Stimulated activated effector memory CD8-positive, alpha-beta T cell treated with anti-CD3 and anti-CD28 coated beads, Interleukin-12 subunit alpha, Interleukin-12 subunit beta, amount 100 ng/mL, for 72 hours (primary cell): ENCODE data around the gene AP2A1.

Experiments
- ATAC-seq: fragments of 150-1000 bp; cut with Tn5 transposase; 2 replicates; pipeline ENCODE4 v1.10.0; 2021
- DNase-seq, 2 donors: peaks; one replicate each; pipeline ENCODE4 v3.0.0; 2021 to 2022; ENCODE audit warnings: low spot score in 2 of 2
- H3K27ac Mint-ChIP-seq: one replicate; pipeline ENCODE4 v1.8.0; 2022; ENCODE audit warnings: mild to moderate bottlenecking, mixed read lengths
- H3K36me3 Mint-ChIP-seq: one replicate; pipeline ENCODE4 v1.8.0; 2022; ENCODE audit warnings: mild to moderate bottlenecking, mixed read lengths
- H3K4me1 Mint-ChIP-seq: one replicate; pipeline ENCODE4 v1.8.0; 2022; ENCODE audit warnings: mixed read lengths
- H3K4me3 Mint-ChIP-seq: one replicate; pipeline ENCODE4 v1.8.0; 2022; ENCODE audit warnings: mild to moderate bottlenecking, mixed read lengths
- H3K9me3 Mint-ChIP-seq: one replicate; pipeline ENCODE4 v1.8.0; 2022; ENCODE audit warnings: mixed read lengths

Gene AP2A1

GRCh38 chr19:49845414-49845813 lies 78.6 kb downstream of the AP2A1 start:
- peaks cover 3% of the 10 kb centered on the region for H3K9me3 Mint-ChIP-seq
- H3K4me1 Mint-ChIP-seq, result peaks cover 25% of the 10 kb centered on the region
- ATAC-seq (no peak), DNase-seq (no peak)
- no peak overlapping the region for H3K4me3 Mint-ChIP-seq
- no peak overlapping the region for H3K27ac Mint-ChIP-seq
- H3K36me3 Mint-ChIP-seq, result peaks cover 4% of the 10 kb centered on the region

- H3K27ac Mint-ChIP-seq, result no peak overlapping the region
- H3K4me1 Mint-ChIP-seq, result peaks cover 25% of the 10 kb centered on the region
- no peaks in the 10 kb centered on the region for H3K36me3 Mint-ChIP-seq
- DNase-seq, result no peak
- H3K4me3 Mint-ChIP-seq, result no peak overlapping the region
- ATAC-seq, result no peak
- peaks cover 3% of the 10 kb centered on the region for H3K9me3 Mint-ChIP-seq
Measured at GRCh38 chr19:49846408-49846807, 79.6 kb downstream of the AP2A1 start.

GRCh38 chr19:49847731-49848696 lies 81.2 kb downstream of the AP2A1 start:
- ATAC-seq (no peak), DNase-seq (peak in 1 of 2 donors; percentile 57)
- peak overlapping the region; percentile 11 for H3K4me3 Mint-ChIP-seq
- H3K27ac Mint-ChIP-seq, result no peak overlapping the region
- H3K36me3 Mint-ChIP-seq, result peaks cover 12% of the 10 kb centered on the region
- peaks cover 3% of the 10 kb centered on the region for H3K9me3 Mint-ChIP-seq
- H3K4me1 Mint-ChIP-seq, result peaks cover 37% of the 10 kb centered on the region

GRCh38 chr19:49848938-49849337 lies 82.1 kb downstream of the AP2A1 start:
- DNase-seq, result no peak
- Mint-ChIP-seq H3K27ac (peak overlapping the region; percentile 36), H3K4me3 (peak overlapping the region; percentile 81), H3K9me3 (peaks cover 3% of the 10 kb centered on the region), H3K4me1 (peaks cover 37% of the 10 kb centered on the region), H3K36me3 (peaks cover 16% of the 10 kb centered on the region)
- ATAC-seq, result no peak

DNA sequence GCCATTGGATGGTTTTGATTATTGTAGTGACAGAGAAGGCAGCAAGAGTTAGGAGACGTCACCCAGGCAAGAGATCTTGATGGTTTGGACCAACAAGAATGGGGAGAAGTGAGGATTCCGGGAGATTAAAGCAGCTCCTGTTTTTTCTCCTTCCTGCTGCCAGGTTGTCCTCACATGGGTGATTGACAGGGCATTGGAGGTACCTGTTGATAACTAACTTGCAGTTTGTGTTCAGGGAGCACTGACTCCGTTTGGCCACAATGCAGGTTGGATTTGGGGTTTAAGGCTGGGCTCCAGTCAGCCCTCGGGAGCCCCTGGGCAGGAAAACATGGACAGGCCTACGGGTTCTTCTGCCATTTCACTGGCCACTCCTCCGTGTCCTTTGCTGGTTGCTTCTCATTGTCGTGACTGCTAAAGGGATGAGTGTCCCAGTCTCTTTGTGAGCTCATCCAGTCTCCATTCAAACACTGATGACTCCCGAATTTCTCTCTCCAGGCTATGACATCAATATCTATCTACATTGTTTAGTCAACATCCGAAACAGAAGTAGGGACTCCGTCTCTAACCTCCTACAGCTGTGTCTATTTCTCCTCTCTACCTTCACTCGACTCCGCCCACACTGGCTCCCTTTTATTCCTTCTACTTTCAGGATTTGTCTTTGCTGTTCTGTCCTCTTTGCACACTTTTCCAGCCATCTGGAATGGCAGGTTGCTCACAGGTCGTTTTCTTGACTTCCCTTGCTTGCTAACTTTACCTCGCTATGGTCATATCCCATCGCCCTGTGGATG lies 82.8 kb downstream of the AP2A1 start:
- peaks cover 3% of the 10 kb centered on the region for H3K9me3 Mint-ChIP-seq
- ATAC-seq (no peak), DNase-seq (no peak)
- peak overlapping the region; percentile 81 for H3K4me3 Mint-ChIP-seq
- H3K4me1 Mint-ChIP-seq, result peaks cover 37% of the 10 kb centered on the region
- H3K27ac Mint-ChIP-seq, result peak overlapping the region; percentile 94
- H3K36me3 Mint-ChIP-seq, result peaks cover 23% of the 10 kb centered on the region

DNA sequence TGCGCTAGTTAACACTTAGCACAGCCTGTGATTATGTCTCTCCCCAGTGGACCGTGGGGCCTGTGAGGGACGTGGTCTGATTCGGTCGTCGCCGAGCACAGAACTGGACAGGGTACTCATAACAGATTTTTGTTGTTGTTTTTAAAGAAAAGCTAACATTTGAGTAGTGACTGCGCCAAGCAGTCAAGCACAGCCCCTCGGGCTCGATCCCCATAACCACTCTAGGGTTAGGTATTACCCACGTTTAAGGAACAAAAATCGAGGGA lies 83.4 kb downstream of the AP2A1 start:
- DNase-seq, result no peak
- no peak for ATAC-seq
- peaks cover 40% of the 10 kb centered on the region for H3K4me1 Mint-ChIP-seq
- peak overlapping the region; percentile 94 for H3K27ac Mint-ChIP-seq
- H3K4me3 Mint-ChIP-seq, result peak overlapping the region; percentile 81
- H3K36me3 Mint-ChIP-seq, result peaks cover 28% of the 10 kb centered on the region
- H3K9me3 Mint-ChIP-seq, result peaks cover 3% of the 10 kb centered on the region

DNA sequence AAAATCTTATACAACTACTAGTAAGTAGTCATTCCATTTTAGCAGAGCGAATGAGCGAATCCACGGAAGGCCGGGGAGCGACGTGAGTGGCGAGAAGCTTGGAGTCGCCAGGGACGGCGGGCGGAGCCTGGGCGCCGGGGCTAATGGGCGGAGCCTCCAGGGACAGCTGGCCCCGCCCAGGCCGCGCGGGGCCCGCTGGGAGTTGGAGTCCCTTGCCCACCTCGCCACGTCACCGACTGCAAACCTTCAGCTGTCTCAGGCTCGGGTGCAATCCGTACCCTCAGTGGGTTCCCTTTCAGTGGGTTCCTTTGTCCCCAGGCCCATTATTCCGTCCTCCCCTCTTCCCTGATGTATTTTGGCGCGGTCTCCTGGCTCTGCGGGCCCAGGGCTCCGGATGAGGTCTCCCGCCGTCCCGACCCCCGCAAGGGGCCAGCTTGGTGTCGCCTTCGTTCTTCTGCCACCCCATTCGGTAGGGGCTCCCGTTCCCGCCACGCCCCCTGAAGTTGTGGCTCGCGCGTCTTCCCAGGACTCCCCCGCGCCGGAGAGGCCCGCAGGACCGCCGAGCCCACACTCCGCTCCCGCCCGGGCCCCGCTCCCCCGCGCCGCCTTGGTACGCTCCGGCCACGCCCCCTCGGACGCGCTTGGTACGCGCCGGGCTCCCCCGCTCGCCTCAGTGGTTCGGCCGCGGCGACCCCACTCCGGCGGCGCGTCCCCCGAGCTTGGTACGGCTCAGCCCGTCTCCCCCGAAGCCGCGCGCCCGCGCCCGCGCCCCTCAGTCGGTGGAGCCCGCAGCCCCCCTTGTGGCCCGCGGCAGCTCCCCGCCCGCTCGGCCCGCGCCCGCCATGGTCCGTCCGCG lies 83.9 kb downstream of the AP2A1 start, which contains the start of gene PTOV1:
PTOV1 (plus strand) TSS at position 673 of the 856 bp plus-strand sequence.
- H3K9me3 Mint-ChIP-seq, result peaks cover 3% of the 10 kb centered on the region
- H3K4me1 Mint-ChIP-seq, result peaks cover 44% of the 10 kb centered on the region
- ATAC-seq (peak; percentile 91), DNase-seq (peak; percentile 97)
- H3K36me3 Mint-ChIP-seq, result peaks cover 34% of the 10 kb centered on the region
- peak within 1 kb of the TSS; percentile 81 for H3K4me3 Mint-ChIP-seq
- peak within 1 kb of the TSS; percentile 94 for H3K27ac Mint-ChIP-seq

- H3K36me3 Mint-ChIP-seq, result peaks cover 43% of the 10 kb centered on the region
- H3K4me1 Mint-ChIP-seq, result peaks cover 44% of the 10 kb centered on the region
- DNase-seq, result peak in 1 of 2 donors; percentile 55
Measured at GRCh38 chr19:49851456-49852259, 84.9 kb downstream of the AP2A1 start.

GRCh38 chr19:49852631-49853126 lies 85.9 kb downstream of the AP2A1 start:
- peak overlapping the region; percentile 66 for H3K27ac Mint-ChIP-seq
- peaks cover 44% of the 10 kb centered on the region for H3K4me1 Mint-ChIP-seq
- peak in 1 of 2 donors; percentile 49 for DNase-seq

More at GRCh38 chr19:49851456-49852259, 84.9 kb downstream of the AP2A1 start:
- peak overlapping the region; percentile 81 for H3K4me3 Mint-ChIP-seq
- peak overlapping the region; percentile 66 for H3K27ac Mint-ChIP-seq
- no peak for ATAC-seq
- peaks cover 3% of the 10 kb centered on the region for H3K9me3 Mint-ChIP-seq

GRCh38 chr19:49853852-49854377 lies 87.1 kb downstream of the AP2A1 start:
- H3K4me3 Mint-ChIP-seq, result no peak overlapping the region
- ATAC-seq, result no peak
- peaks cover 3% of the 10 kb centered on the region for H3K9me3 Mint-ChIP-seq
- peaks cover 34% of the 10 kb centered on the region for H3K4me1 Mint-ChIP-seq
- peak overlapping the region; percentile 45 for H3K27ac Mint-ChIP-seq
- H3K36me3 Mint-ChIP-seq, result peaks cover 66% of the 10 kb centered on the region
- no peak for DNase-seq

More at GRCh38 chr19:49852631-49853126, 85.9 kb downstream of the AP2A1 start:
- peak overlapping the region; percentile 81 for H3K4me3 Mint-ChIP-seq
- peaks cover 53% of the 10 kb centered on the region for H3K36me3 Mint-ChIP-seq
- ATAC-seq, result no peak
- H3K9me3 Mint-ChIP-seq, result peaks cover 3% of the 10 kb centered on the region

- peak overlapping the region; percentile 89 for H3K27ac Mint-ChIP-seq
- peak in 1 of 2 donors; percentile 50 for DNase-seq
- H3K4me1 Mint-ChIP-seq, result peaks cover 27% of the 10 kb centered on the region
- H3K4me3 Mint-ChIP-seq, result no peak overlapping the region
- no peak for ATAC-seq
- H3K36me3 Mint-ChIP-seq, result peaks cover 73% of the 10 kb centered on the region
- no peaks in the 10 kb centered on the region for H3K9me3 Mint-ChIP-seq
Measured at GRCh38 chr19:49854378-49855263, 87.8 kb downstream of the AP2A1 start.

DNA sequence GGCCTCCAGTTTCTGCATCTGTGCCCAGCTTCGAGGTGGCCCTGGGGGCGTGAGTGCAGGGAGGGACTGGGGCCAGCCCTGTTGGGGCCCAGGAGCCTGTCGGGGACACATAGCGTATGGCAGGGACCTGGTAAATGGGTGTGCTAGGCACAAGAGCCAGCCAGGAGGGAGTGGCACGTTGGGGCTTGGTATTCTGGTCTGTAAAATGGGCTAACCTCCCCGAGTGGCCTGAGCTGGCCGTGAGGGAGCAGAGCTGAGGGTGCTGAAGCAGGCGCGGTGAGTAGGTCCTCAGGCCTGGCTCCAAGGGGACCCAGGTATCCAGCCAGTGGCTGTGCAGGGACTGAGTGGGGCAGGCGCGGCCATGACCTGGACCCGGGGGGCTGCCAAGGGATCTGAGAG lies 88.5 kb downstream of the AP2A1 start:
- Mint-ChIP-seq H3K4me3 (no peak overlapping the region), H3K4me1 (peaks cover 21% of the 10 kb centered on the region), H3K36me3 (peaks cover 79% of the 10 kb centered on the region), H3K9me3 (no peaks in the 10 kb centered on the region), H3K27ac (peak overlapping the region; percentile 89)
- DNase-seq (no peak), ATAC-seq (no peak)
